ENCODE results near the gene ZEB2. TPM values are rescaled to one million over a fixed set of nuclear protein-coding genes. Genes with fewer than 3 reads are reported as not detected.

Gene ZEB2
- total RNA-seq, 5 donors from 2014 or later (not counting 1 experiment from before 2014, with no cell fraction given), result 8.9 to 106 (median 23.7) TPM

- ChIA-PET CTCF (no interaction called here), POLR2A (interaction anchor here in 1 of 2 donors (0.6 kb wide), 1 partner anchor 22 kb away, joined by 3 read pairs; no protein-coding TSS in a partner anchor)
- Histone ChIP-seq H3K4me1 (ENCODE audit: control insufficient read depth in 1 of 2, extremely low read depth in 1 of 2, insufficient read depth in 2 of 2, low read length in 2 of 2) (no peaks in the 10 kb centered on the region), H3K27me3 (replicated peaks in 1 of 2; ENCODE audit: control insufficient read depth in 2 of 2, extremely low read depth in 1 of 2, insufficient read depth in 2 of 2, low read length in 1 of 2) (no peaks in the 10 kb centered on the region), H3K36me3 (ENCODE audit: control insufficient read depth in 2 of 2, extremely low read depth in 1 of 2, insufficient read depth in 1 of 2, low read length in 1 of 2) (no peaks in the 10 kb centered on the region), H3K27ac (ENCODE audit: low read length) (no peak overlapping the region), H3K4me3 (ENCODE audit: control insufficient read depth in 1 of 2, extremely low read depth in 1 of 2, low read length in 1 of 2) (no peak overlapping the region), H3K9me3 (no peaks in the 10 kb centered on the region)
- Mint-ChIP-seq H3K27ac (no peak overlapping the region), H3K36me3 (no peaks in the 10 kb centered on the region), H3K4me1 (no peaks in the 10 kb centered on the region), H3K9me3 (no peaks in the 10 kb centered on the region), H3K27me3 (peaks cover 0 to 1% of the 10 kb centered on the region in 2 donors), H3K4me3 (no peak overlapping the region)
- ATAC-seq (replicated peaks in 1 of 4) (no peak), DNase-seq (no peak)
- WGBS (ENCODE audit: insufficient coverage), result 100% methylated on average over 2 of the region's 5 CpGs
These were observed 34.7 kb upstream of the ZEB2 start for GRCh38 chr2:144554492-144555210.

- Histone ChIP-seq H3K4me3 (ENCODE audit: control insufficient read depth in 1 of 2, extremely low read depth in 1 of 2, low read length in 1 of 2) (no peak overlapping the region), H3K4me1 (ENCODE audit: control insufficient read depth in 1 of 2, extremely low read depth in 1 of 2, insufficient read depth in 2 of 2, low read length in 2 of 2) (peaks cover 2 to 3% of the 10 kb centered on the region in 2 experiments), H3K27ac (ENCODE audit: low read length) (no peak overlapping the region), H3K27me3 (replicated peaks in 1 of 2; ENCODE audit: control insufficient read depth in 2 of 2, extremely low read depth in 1 of 2, insufficient read depth in 2 of 2, low read length in 1 of 2) (no peaks in the 10 kb centered on the region), H3K9me3 (no peaks in the 10 kb centered on the region), H3K36me3 (ENCODE audit: control insufficient read depth in 2 of 2, extremely low read depth in 1 of 2, insufficient read depth in 1 of 2, low read length in 1 of 2) (no peaks in the 10 kb centered on the region)
- Mint-ChIP-seq H3K4me1 (peaks cover 0 to 4% (median 0%) of the 10 kb centered on the region in 3 donors), H3K27ac (no peak overlapping the region), H3K9me3 (no peaks in the 10 kb centered on the region), H3K27me3 (peaks cover 0 to 1% of the 10 kb centered on the region in 2 donors), H3K4me3 (no peak overlapping the region), H3K36me3 (no peaks in the 10 kb centered on the region)
- DNase-seq (no peak), ATAC-seq (replicated peaks in 1 of 4) (no peak)
- WGBS (ENCODE audit: insufficient coverage), result no CpG with 5 or more reads among the region's 3 CpGs
- ChIA-PET CTCF (interaction anchor here (0.6 kb wide), 2 partner anchors 494 to 706 kb away, joined by 3 read pairs; no protein-coding TSS in a partner anchor), POLR2A (no interaction called here)
These were observed 33.5 kb upstream of the ZEB2 start for GRCh38 chr2:144553379-144553778.

- ChIA-PET POLR2A (interaction anchor here in 1 of 2 donors (0.7 kb wide), 2 partner anchors 14 to 1307 kb away, joined by 4 to 6 read pairs; no protein-coding TSS in a partner anchor), CTCF (interaction anchor here in 1 of 2 donors (0.6 kb wide), 1 partner anchor 705 kb away, joined by 3 read pairs; no protein-coding TSS in a partner anchor)
- Histone ChIP-seq H3K4me1 (ENCODE audit: control insufficient read depth in 1 of 2, extremely low read depth in 1 of 2, insufficient read depth in 2 of 2, low read length in 2 of 2) (peaks cover 2 to 3% of the 10 kb centered on the region in 2 experiments), H3K27ac (ENCODE audit: low read length) (no peak overlapping the region), H3K9me3 (no peaks in the 10 kb centered on the region), H3K36me3 (ENCODE audit: control insufficient read depth in 2 of 2, extremely low read depth in 1 of 2, insufficient read depth in 1 of 2, low read length in 1 of 2) (no peaks in the 10 kb centered on the region), H3K27me3 (replicated peaks in 1 of 2; ENCODE audit: control insufficient read depth in 2 of 2, extremely low read depth in 1 of 2, insufficient read depth in 2 of 2, low read length in 1 of 2) (no peaks in the 10 kb centered on the region), H3K4me3 (ENCODE audit: control insufficient read depth in 1 of 2, extremely low read depth in 1 of 2, low read length in 1 of 2) (no peak overlapping the region)
- no peak for DNase-seq
- Mint-ChIP-seq H3K4me3 (no peak overlapping the region), H3K36me3 (no peaks in the 10 kb centered on the region), H3K27ac (peak overlapping the region in 1 of 2 donors; percentile 10), H3K4me1 (peaks cover 0 to 10% (median 3%) of the 10 kb centered on the region in 3 donors), H3K27me3 (peaks cover 0 to 1% of the 10 kb centered on the region in 2 donors), H3K9me3 (no peaks in the 10 kb centered on the region)
- no peak for ATAC-seq (replicated peaks in 1 of 4)
These were observed 32.9 kb upstream of the ZEB2 start for GRCh38 chr2:144552821-144553220.

DNA sequence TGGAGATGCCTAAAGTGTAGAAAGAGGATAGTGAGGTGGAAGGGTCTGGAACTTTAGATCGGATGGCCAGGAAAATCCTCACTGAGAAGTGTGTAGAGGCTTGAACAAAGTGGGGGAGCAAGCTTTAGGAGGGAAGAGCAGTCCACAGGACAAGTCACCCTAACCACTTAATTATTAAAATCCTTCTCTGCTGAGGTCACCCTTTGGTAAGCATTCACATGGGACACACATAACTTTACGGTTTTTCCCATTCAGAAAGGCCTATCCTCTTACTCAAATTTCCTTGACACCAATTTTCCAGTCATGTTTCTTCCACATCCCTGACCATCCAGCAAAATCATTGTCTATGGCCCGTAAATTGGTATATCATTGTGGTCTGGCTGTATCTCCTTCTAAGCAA is 31.0 kb upstream of the ZEB2 start:
- Histone ChIP-seq H3K9me3 (no peaks in the 10 kb centered on the region), H3K27me3 (replicated peaks in 1 of 2; ENCODE audit: control insufficient read depth in 2 of 2, extremely low read depth in 1 of 2, insufficient read depth in 2 of 2, low read length in 1 of 2) (no peaks in the 10 kb centered on the region), H3K4me3 (ENCODE audit: control insufficient read depth in 1 of 2, extremely low read depth in 1 of 2, low read length in 1 of 2) (no peak overlapping the region), H3K27ac (ENCODE audit: low read length) (no peak overlapping the region), H3K36me3 (ENCODE audit: control insufficient read depth in 2 of 2, extremely low read depth in 1 of 2, insufficient read depth in 1 of 2, low read length in 1 of 2) (no peaks in the 10 kb centered on the region), H3K4me1 (ENCODE audit: control insufficient read depth in 1 of 2, extremely low read depth in 1 of 2, insufficient read depth in 2 of 2, low read length in 2 of 2) (peaks cover 2 to 3% of the 10 kb centered on the region in 2 experiments)
- Mint-ChIP-seq H3K4me3 (no peak overlapping the region), H3K36me3 (no peaks in the 10 kb centered on the region), H3K4me1 (peaks cover 0 to 10% (median 3%) of the 10 kb centered on the region in 3 donors), H3K27me3 (peaks cover 1 to 5% of the 10 kb centered on the region in 2 donors), H3K27ac (no peak overlapping the region), H3K9me3 (no peaks in the 10 kb centered on the region)
- ChIA-PET POLR2A (interaction anchor here in 1 of 2 donors (0.7 kb wide), 1 partner anchor 256 kb away, joined by 3 read pairs; no protein-coding TSS in a partner anchor), CTCF (no interaction called here)
- DNase-seq (no peak), ATAC-seq (replicated peaks in 1 of 4) (no peak)
- WGBS (ENCODE audit: insufficient coverage), result 100% methylated on average over 1 of the region's 3 CpGs

GRCh38 chr2:144550084-144550483 is 30.2 kb upstream of the ZEB2 start:
- H3K27me3 Mint-ChIP-seq, result peaks cover 1 to 5% of the 10 kb centered on the region in 2 donors
- peaks cover 0 to 10% (median 3%) of the 10 kb centered on the region in 3 donors for H3K4me1 Mint-ChIP-seq
- Histone ChIP-seq H3K27ac (ENCODE audit: low read length) (no peak overlapping the region), H3K36me3 (ENCODE audit: control insufficient read depth in 2 of 2, extremely low read depth in 1 of 2, insufficient read depth in 1 of 2, low read length in 1 of 2) (no peaks in the 10 kb centered on the region), H3K4me3 (ENCODE audit: control insufficient read depth in 1 of 2, extremely low read depth in 1 of 2, low read length in 1 of 2) (no peak overlapping the region), H3K27me3 (replicated peaks in 1 of 2; ENCODE audit: control insufficient read depth in 2 of 2, extremely low read depth in 1 of 2, insufficient read depth in 2 of 2, low read length in 1 of 2) (no peaks in the 10 kb centered on the region), H3K4me1 (ENCODE audit: control insufficient read depth in 1 of 2, extremely low read depth in 1 of 2, insufficient read depth in 2 of 2, low read length in 2 of 2) (peaks cover 2 to 3% of the 10 kb centered on the region in 2 experiments), H3K9me3 (no peaks in the 10 kb centered on the region)
- CTCF ChIA-PET, result no interaction called here
- H3K27ac Mint-ChIP-seq, result no peak overlapping the region
- POLR2A ChIA-PET, result no interaction called here
- H3K9me3 Mint-ChIP-seq, result no peaks in the 10 kb centered on the region
- no peak for DNase-seq
- no peak overlapping the region for H3K4me3 Mint-ChIP-seq
- H3K36me3 Mint-ChIP-seq, result no peaks in the 10 kb centered on the region
- no peak for ATAC-seq (replicated peaks in 1 of 4)
- WGBS (ENCODE audit: insufficient coverage), result no CpG with 5 or more reads among the region's 6 CpGs

DNA sequence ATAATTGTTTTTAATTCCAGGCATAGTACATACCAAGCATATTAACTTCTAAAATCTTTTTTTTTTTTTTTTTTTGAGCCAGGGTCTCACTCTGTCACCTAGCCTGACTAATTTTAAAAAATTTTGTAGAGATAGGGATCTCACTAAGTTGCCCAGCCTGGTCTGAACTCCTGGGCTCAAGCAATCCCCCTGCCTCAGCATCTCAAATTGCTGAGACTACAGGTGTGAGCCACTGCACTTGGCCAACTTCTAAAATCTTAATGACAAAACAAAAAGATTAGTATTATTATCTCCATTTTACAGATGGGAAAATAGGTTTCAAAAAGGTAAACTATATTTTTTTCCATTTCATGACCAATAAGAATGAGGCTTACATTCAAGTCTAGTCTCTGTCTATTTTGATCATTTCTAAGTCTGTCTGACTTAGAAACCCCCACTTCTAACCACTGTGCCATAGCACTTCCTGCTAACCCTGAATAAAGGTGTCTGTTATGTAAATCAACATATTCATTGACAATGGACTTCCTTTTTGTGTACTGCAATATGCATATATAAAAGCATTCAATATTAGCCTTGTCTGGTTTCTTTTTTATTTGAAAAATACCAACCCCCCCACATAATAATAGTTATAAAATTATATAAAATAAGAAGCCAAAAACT is 28.7 kb upstream of the ZEB2 start:
- peak in 14 of 35 experiments; percentile 2 to 66 (median 11) for DNase-seq
- Mint-ChIP-seq H3K4me3 (no peak overlapping the region), H3K36me3 (no peaks in the 10 kb centered on the region), H3K9me3 (no peaks in the 10 kb centered on the region), H3K27me3 (peaks cover 1 to 7% of the 10 kb centered on the region in 2 donors), H3K4me1 (peaks cover 0 to 10% (median 3%) of the 10 kb centered on the region in 3 donors), H3K27ac (no peak overlapping the region)
- Histone ChIP-seq H3K4me3 (ENCODE audit: control insufficient read depth in 1 of 2, extremely low read depth in 1 of 2, low read length in 1 of 2) (no peak overlapping the region), H3K4me1 (ENCODE audit: control insufficient read depth in 1 of 2, extremely low read depth in 1 of 2, insufficient read depth in 2 of 2, low read length in 2 of 2) (peaks cover 2 to 3% of the 10 kb centered on the region in 2 experiments), H3K9me3 (no peaks in the 10 kb centered on the region), H3K27ac (ENCODE audit: low read length) (no peak overlapping the region), H3K27me3 (replicated peaks in 1 of 2; ENCODE audit: control insufficient read depth in 2 of 2, extremely low read depth in 1 of 2, insufficient read depth in 2 of 2, low read length in 1 of 2) (no peaks in the 10 kb centered on the region), H3K36me3 (ENCODE audit: control insufficient read depth in 2 of 2, extremely low read depth in 1 of 2, insufficient read depth in 1 of 2, low read length in 1 of 2) (no peaks in the 10 kb centered on the region)
- ChIA-PET POLR2A (interaction anchor here in 1 of 2 donors (0.7 kb wide), 1 partner anchor 115 kb away, joined by 3 read pairs; no protein-coding TSS in a partner anchor), CTCF (no interaction called here)
- ATAC-seq (replicated peaks in 1 of 4), result peak; percentile 37 to 93 (median 72)

Measured in T-cell (primary cell).